Measurements from ENCODE around the gene FBXL16. TPM values are rescaled to one million over a fixed set of nuclear protein-coding genes. Genes with fewer than 3 reads are reported as not detected.
A peak's percentile ranks its signal among the peaks of the same experiment; 100 is the strongest.

Gene FBXL16
- total and polyA plus RNA-seq, 9 of the 15 experiments (the other 6 are each of a cell fraction or from before 2014, with no cell fraction given): 0.21 to 8.2 (median 1.7) TPM

DNA sequence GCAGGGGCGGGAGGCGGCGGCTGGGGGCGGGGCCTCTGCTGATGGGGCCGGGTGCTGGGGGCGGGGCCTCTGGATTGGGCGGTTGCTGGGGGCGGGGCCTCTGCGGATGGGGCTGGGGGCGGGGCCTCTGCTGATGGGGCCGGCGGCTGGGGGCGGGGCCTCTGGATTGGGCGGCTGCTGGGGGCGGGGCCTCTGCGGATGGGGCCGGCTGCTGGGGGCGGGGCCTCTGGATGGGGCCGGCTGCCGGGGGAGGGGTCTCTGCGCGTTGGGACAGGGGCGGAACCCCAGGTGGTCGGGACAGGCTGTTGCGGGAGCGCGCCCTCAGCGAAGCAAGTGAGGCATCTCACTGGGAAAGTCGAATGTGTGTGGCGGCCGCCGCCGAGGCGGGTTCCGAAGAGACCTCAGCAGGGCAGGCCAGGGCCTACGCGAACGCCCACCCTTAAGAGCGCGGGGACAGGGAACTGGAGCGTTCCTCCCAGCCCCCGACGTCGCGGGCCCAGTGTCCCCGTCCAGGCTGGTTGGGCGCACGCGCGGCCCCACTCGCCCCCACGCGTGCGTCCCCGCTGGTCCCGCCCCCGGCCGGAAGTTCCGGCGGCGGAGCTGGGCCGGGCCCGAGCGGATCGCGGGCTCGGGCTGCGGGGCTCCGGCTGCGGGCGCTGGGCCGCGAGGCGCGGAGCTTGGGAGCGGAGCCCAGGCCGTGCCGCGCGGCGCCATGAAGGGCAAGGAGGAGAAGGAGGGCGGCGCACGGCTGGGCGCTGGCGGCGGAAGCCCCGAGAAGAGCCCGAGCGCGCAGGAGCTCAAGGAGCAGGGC lies 25.6 kb downstream of the FBXL16 start, which contains the start of gene STUB1 (continued):
- TF ChIP-seq NCOA4 (IDR thresholded peaks at IDR 0.05; ENCODE audit: partially characterized antibody): no peak
- 0 out of 2 replicates have a peak, but pooled peaks have one; percentile 20 for TF ChIP-seq CBX1 (IDR thresholded peaks at IDR 0.05; ENCODE audit: low read depth)
- no peak for TF ChIP-seq ELF2 (CRISPR knock-in tag; IDR thresholded peaks at IDR 0.05)
- TF ChIP-seq NCOA2 (IDR thresholded peaks at IDR 0.05; ENCODE audit: partially characterized antibody in 2 of 2): no peak
- TF ChIP-seq GABPA (tag; conservative IDR thresholded peaks at IDR 0.05; ENCODE audit: low read depth): peak; percentile 95
- TF ChIP-seq, protein P1, sequence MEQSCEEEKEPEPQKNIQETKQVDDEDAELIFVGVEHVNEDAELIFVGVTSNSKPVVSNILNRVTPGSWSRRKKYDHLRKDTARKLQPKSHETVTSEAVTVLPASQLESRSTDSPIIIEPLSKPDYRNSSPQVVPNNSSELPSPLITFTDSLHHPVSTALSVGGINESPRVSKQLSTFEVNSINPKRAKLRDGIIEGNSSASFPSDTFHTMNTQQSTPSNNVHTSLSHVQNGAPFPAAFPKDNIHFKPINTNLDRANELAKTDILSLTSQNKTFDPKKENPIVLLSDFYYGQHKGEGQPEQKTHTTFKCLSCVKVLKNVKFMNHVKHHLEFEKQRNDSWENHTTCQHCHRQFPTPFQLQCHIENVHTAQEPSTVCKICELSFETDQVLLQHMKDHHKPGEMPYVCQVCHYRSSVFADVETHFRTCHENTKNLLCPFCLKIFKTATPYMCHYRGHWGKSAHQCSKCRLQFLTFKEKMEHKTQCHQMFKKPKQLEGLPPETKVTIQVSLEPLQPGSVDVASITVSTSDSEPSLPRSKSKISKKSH (CRISPR knock-in tag; IDR thresholded peaks at IDR 0.05): no peak
- TF ChIP-seq KAT8 (IDR thresholded peaks at IDR 0.05; ENCODE audit: low read depth): no peak
- TF ChIP-seq NUFIP1 (IDR thresholded peaks at IDR 0.05; ENCODE audit: partially characterized antibody): no peak
- peak; percentile 64; the same call in 1 of the 2 replicates for TF ChIP-seq MYC (IDR thresholded peaks at IDR 0.05; ENCODE audit: low read depth, low read length)
- no peak for TF ChIP-seq MYC (CRISPR knock-in tag; IDR thresholded peaks at IDR 0.05; ENCODE audit: borderline replicate concordance, low read depth)
- TF ChIP-seq, protein P2, sequence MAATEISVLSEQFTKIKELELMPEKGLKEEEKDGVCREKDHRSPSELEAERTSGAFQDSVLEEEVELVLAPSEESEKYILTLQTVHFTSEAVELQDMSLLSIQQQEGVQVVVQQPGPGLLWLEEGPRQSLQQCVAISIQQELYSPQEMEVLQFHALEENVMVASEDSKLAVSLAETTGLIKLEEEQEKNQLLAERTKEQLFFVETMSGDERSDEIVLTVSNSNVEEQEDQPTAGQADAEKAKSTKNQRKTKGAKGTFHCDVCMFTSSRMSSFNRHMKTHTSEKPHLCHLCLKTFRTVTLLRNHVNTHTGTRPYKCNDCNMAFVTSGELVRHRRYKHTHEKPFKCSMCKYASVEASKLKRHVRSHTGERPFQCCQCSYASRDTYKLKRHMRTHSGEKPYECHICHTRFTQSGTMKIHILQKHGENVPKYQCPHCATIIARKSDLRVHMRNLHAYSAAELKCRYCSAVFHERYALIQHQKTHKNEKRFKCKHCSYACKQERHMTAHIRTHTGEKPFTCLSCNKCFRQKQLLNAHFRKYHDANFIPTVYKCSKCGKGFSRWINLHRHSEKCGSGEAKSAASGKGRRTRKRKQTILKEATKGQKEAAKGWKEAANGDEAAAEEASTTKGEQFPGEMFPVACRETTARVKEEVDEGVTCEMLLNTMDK (IDR thresholded peaks at IDR 0.05; ENCODE audit: borderline replicate concordance, insufficient read depth, low read depth, low read length, poor library complexity, severe bottlenecking): no peak
- no peak for TF ChIP-seq NR4A1 (CRISPR knock-in tag; IDR thresholded peaks at IDR 0.05)
- TF ChIP-seq NR4A1 (tag; IDR thresholded peaks at IDR 0.05): no peak
- TF ChIP-seq SRSF3 (IDR thresholded peaks at IDR 0.05; ENCODE audit: insufficient read depth, low read length): no peak
- TF ChIP-seq, protein P3, sequence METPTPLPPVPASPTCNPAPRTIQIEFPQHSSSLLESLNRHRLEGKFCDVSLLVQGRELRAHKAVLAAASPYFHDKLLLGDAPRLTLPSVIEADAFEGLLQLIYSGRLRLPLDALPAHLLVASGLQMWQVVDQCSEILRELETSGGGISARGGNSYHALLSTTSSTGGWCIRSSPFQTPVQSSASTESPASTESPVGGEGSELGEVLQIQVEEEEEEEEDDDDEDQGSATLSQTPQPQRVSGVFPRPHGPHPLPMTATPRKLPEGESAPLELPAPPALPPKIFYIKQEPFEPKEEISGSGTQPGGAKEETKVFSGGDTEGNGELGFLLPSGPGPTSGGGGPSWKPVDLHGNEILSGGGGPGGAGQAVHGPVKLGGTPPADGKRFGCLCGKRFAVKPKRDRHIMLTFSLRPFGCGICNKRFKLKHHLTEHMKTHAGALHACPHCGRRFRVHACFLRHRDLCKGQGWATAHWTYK (CRISPR knock-in tag; IDR thresholded peaks at IDR 0.05): no peak
- TF ChIP-seq SIN3A (IDR thresholded peaks at IDR 0.05; ENCODE audit: borderline replicate concordance in 2 of 2, control insufficient read depth in 1 of 2, low read depth in 2 of 2, low read length in 2 of 2): peak; percentile 20 to 58; a peak in 2 of 4 replicates
- no peak for TF ChIP-seq RHOXF2B (CRISPR knock-in tag; conservative IDR thresholded peaks at IDR 0.05)
- TF ChIP-seq XRCC4 (IDR thresholded peaks at IDR 0.05; ENCODE audit: extremely low read depth, insufficient read depth, insufficient read length): no peak
- TF ChIP-seq, protein P4, sequence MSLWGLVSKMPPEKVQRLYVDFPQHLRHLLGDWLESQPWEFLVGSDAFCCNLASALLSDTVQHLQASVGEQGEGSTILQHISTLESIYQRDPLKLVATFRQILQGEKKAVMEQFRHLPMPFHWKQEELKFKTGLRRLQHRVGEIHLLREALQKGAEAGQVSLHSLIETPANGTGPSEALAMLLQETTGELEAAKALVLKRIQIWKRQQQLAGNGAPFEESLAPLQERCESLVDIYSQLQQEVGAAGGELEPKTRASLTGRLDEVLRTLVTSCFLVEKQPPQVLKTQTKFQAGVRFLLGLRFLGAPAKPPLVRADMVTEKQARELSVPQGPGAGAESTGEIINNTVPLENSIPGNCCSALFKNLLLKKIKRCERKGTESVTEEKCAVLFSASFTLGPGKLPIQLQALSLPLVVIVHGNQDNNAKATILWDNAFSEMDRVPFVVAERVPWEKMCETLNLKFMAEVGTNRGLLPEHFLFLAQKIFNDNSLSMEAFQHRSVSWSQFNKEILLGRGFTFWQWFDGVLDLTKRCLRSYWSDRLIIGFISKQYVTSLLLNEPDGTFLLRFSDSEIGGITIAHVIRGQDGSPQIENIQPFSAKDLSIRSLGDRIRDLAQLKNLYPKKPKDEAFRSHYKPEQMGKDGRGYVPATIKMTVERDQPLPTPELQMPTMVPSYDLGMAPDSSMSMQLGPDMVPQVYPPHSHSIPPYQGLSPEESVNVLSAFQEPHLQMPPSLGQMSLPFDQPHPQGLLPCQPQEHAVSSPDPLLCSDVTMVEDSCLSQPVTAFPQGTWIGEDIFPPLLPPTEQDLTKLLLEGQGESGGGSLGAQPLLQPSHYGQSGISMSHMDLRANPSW (CRISPR knock-in tag; IDR thresholded peaks at IDR 0.05): no peak
- no peak for TF ChIP-seq FOXJ2 (tag; IDR thresholded peaks at IDR 0.05)

All from K562 (cell line).